Activated naive CD8-positive, alpha-beta T cell treated with anti-CD3 and anti-CD28 coated beads, Interleukin-2, amount 10 ng/mL, durations not matched to agents 7 days and 5 days (primary cell): ENCODE measurements around the gene TRIAP1. TPM values are rescaled to one million over a fixed set of nuclear protein-coding genes. Genes with fewer than 3 reads are reported as not detected.
"Not testable (repeated sequence)": the region's sequence is repeated elsewhere in the genome, so short reads cannot be mapped to it uniquely, and the experiment has no call there.

Experiments
- ATAC-seq: fragments of 150-1000 bp; cut with Tn5 transposase; one replicate; pipeline ENCODE4 v1.10.0; 2021; ENCODE audit warnings: low read depth, moderate library complexity
- POLR2A ChIA-PET: fragments of 350-600 bp; sonication (Branson Sonifier 250); formaldehyde crosslinking; loops from one replicate; lab custom pipeline; 2021; ENCODE audit warnings: antibody characterized with exemption; lab: Charles Lee
- DNase-seq: peaks from one replicate; pipeline ENCODE4 v3.0.0; 2021
- H3K27ac Mint-ChIP-seq: one replicate; pipeline ENCODE4 v1.8.0; 2022; ENCODE audit warnings: mild to moderate bottlenecking, mixed read lengths
- H3K27me3 Mint-ChIP-seq: one replicate; pipeline ENCODE4 v1.8.0; 2022; ENCODE audit warnings: mild to moderate bottlenecking, moderate library complexity, mixed read lengths
- H3K36me3 Mint-ChIP-seq: one replicate; pipeline ENCODE4 v1.8.0; 2021; ENCODE audit warnings: mild to moderate bottlenecking, mixed read lengths
- H3K4me1 Mint-ChIP-seq: one replicate; pipeline ENCODE4 v1.8.0; 2021; ENCODE audit warnings: mixed read lengths
- H3K4me3 Mint-ChIP-seq: one replicate; pipeline ENCODE4 v1.8.0; 2022; ENCODE audit warnings: mild to moderate bottlenecking, moderate library complexity, mixed read lengths
- H3K9me3 Mint-ChIP-seq: one replicate; pipeline ENCODE4 v1.8.0; 2021; ENCODE audit warnings: mixed read lengths
- total RNA-seq, 2 experiments: library from RNA; stranded (reverse); gene quantifications; one replicate each; pipeline ENCODE4 v1.2.3, GENCODE V29; 2021

Gene TRIAP1
- total RNA-seq, 2 experiments from 2014 or later = 23.8 to 24.0 TPM

- Mint-ChIP-seq H3K9me3 (no peaks in the 10 kb centered on the region), H3K4me3 (no peak overlapping the region), H3K4me1 (peaks cover 21% of the 10 kb centered on the region), H3K27ac (no peak overlapping the region), H3K27me3 (no peaks in the 10 kb centered on the region), H3K36me3 (peaks cover 29% of the 10 kb centered on the region)
- POLR2A ChIA-PET = interaction anchor here (2.0 kb wide), 1 partner anchor 25 kb away, joined by 5 read pairs; the partner anchor contains the start of gene COX6A1
- ATAC-seq = no peak
- DNase-seq = no peak
Observed at GRCh38 chr12:120463712-120464111, 17.5 kb upstream of the TRIAP1 start.

GRCh38 chr12:120462099-120462640 is 16.0 kb upstream of the TRIAP1 start:
- Mint-ChIP-seq H3K4me3 (no peak overlapping the region), H3K27me3 (no peaks in the 10 kb centered on the region), H3K9me3 (no peaks in the 10 kb centered on the region), H3K36me3 (peaks cover 26% of the 10 kb centered on the region), H3K4me1 (peaks cover 14% of the 10 kb centered on the region), H3K27ac (no peak overlapping the region)
- no peak for DNase-seq
- ATAC-seq = no peak
- POLR2A ChIA-PET = interaction anchor here (0.7 kb wide), 1 partner anchor 127 kb away, joined by 3 read pairs; no protein-coding TSS in a partner anchor

- POLR2A ChIA-PET = interaction anchor here (0.6 kb wide), 1 partner anchor 13 kb away, joined by 4 read pairs; no protein-coding TSS in a partner anchor
- no peaks in the 10 kb centered on the region for H3K27me3 Mint-ChIP-seq
- no peaks in the 10 kb centered on the region for H3K9me3 Mint-ChIP-seq
- H3K4me1 Mint-ChIP-seq = no peaks in the 10 kb centered on the region
- no peak for DNase-seq
- peaks cover 26% of the 10 kb centered on the region for H3K36me3 Mint-ChIP-seq
- H3K27ac Mint-ChIP-seq = no peak overlapping the region
- no peak overlapping the region for H3K4me3 Mint-ChIP-seq
- no peak for ATAC-seq
Observed at GRCh38 chr12:120460157-120460556, 14.0 kb upstream of the TRIAP1 start.

- Mint-ChIP-seq H3K4me1 (peaks cover 1% of the 10 kb centered on the region), H3K4me3 (no peak overlapping the region), H3K27me3 (no peaks in the 10 kb centered on the region), H3K27ac (no peak overlapping the region), H3K9me3 (no peaks in the 10 kb centered on the region), H3K36me3 (peaks cover 16% of the 10 kb centered on the region)
- no peak for DNase-seq
- POLR2A ChIA-PET = no interaction called here
- ATAC-seq = no peak
Observed at GRCh38 chr12:120457133-120457532, 10.9 kb upstream of the TRIAP1 start.

- POLR2A ChIA-PET = no interaction called here
- Mint-ChIP-seq H3K9me3 (no peaks in the 10 kb centered on the region), H3K27ac (no peak overlapping the region), H3K27me3 (no peaks in the 10 kb centered on the region), H3K4me3 (no peak overlapping the region), H3K36me3 (peaks cover 14% of the 10 kb centered on the region), H3K4me1 (peaks cover 1% of the 10 kb centered on the region)
- DNase-seq (no peak), ATAC-seq (no peak)
Observed at GRCh38 chr12:120455302-120455701, 9.1 kb upstream of the TRIAP1 start.

DNA sequence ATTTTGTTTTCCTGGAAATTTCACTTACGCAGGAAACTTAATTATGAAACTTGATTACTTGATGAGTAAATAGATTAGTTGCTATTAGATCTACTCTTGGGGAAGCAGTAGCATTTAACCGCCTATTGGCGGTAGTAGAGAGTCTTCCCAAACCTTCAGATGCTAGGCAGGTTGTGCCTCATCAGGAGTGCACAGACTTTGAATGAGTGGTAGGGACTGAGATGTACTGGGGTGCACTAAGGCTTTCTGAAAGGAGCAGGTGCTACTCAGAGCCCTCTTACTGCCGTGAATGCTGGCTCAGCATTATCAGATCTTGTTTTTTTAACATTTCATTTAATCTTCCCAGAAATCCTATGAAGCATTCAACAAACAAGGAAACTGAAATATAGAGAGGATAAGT is 7.8 kb upstream of the TRIAP1 start:
- Mint-ChIP-seq H3K36me3 (peaks cover 13% of the 10 kb centered on the region), H3K27me3 (no peaks in the 10 kb centered on the region), H3K4me1 (peaks cover 4% of the 10 kb centered on the region), H3K27ac (no peak overlapping the region), H3K9me3 (no peaks in the 10 kb centered on the region), H3K4me3 (no peak overlapping the region)
- POLR2A ChIA-PET = no interaction called here
- no peak for DNase-seq
- ATAC-seq = peak; percentile 84

DNA sequence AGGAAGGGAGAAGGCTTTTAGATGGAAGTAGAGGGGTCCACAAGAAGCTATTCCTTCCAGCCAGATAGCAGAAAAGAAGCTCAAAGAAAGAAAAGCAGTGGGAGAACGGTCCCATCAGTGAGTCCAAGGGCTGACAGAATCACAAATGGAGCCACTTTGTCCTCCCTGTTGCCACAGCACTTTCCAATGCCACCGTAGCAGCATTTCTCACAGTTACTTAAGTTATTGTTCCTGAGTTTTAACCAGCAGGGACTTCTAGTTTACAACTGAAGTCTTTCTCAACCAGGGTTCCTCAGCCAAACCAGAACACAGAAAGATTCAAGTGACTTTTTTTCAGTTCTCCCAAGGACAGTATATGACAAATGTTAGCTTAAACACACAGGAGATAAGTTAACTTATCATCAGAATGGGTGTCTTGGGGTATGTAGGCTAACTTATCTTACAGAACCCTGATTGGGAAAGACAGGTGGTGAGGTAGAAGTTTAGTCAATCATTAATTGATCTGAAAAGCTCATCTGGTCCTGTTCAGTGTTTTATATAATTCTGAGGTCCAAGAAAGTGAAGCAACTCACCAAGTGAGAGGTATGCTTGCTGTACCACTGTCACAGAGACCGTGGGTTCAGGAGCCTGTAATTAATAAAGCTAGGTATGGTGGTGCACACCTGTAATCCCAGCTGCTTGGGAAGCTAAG is 7.0 kb upstream of the TRIAP1 start:
- no peaks in the 10 kb centered on the region for H3K9me3 Mint-ChIP-seq
- H3K4me3 Mint-ChIP-seq = no peak overlapping the region
- H3K27ac Mint-ChIP-seq = no peak overlapping the region
- ATAC-seq = no peak
- peaks cover 13% of the 10 kb centered on the region for H3K36me3 Mint-ChIP-seq
- peaks cover 4% of the 10 kb centered on the region for H3K4me1 Mint-ChIP-seq
- H3K27me3 Mint-ChIP-seq = no peaks in the 10 kb centered on the region
- POLR2A ChIA-PET = interaction anchor here (1.1 to 1.4 kb wide), 2 partner anchors 13 to 15 kb away, joined by 3 read pairs; no protein-coding TSS in a partner anchor
- no peak for DNase-seq

DNA sequence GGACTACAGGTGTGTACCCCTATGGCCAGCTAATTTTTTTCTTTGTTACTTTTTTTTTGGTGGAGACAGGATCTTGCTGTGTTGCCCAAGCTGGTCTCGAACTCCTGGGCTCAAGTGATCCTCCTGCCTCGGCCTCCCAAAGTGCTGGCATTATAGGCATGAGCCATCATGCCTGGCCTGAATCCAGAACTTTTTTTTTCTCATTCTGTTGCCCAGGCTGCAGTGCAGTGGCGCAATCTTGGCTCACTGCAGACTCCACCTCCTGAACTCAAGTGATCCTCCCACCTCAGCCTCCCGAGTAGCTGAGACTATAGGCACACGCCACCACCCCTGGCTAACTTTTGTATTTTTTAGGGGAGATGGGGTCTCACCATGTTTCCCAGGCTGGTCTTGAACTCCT is 6.3 kb upstream of the TRIAP1 start:
- H3K27ac Mint-ChIP-seq, H3K27me3 Mint-ChIP-seq, ATAC-seq, H3K9me3 Mint-ChIP-seq, H3K4me1 Mint-ChIP-seq, H3K4me3 Mint-ChIP-seq: not testable (repeated sequence)
- peaks cover 17% of the 10 kb centered on the region for H3K36me3 Mint-ChIP-seq
- POLR2A ChIA-PET = interaction anchor here (1.1 to 1.4 kb wide), 2 partner anchors 14 to 16 kb away, joined by 3 read pairs; no protein-coding TSS in a partner anchor
- peak; percentile 15 for DNase-seq

GRCh38 chr12:120447992-120448391 is 1.8 kb upstream of the TRIAP1 start:
- H3K9me3 Mint-ChIP-seq = no peaks in the 10 kb centered on the region
- no peak for DNase-seq
- no peaks in the 10 kb centered on the region for H3K27me3 Mint-ChIP-seq
- peaks cover 24% of the 10 kb centered on the region for H3K4me1 Mint-ChIP-seq
- peaks cover 22% of the 10 kb centered on the region for H3K36me3 Mint-ChIP-seq
- ATAC-seq = no peak
- POLR2A ChIA-PET = interaction anchor here (0.7 to 1.0 kb wide), 3 partner anchors 17 to 156 kb away, joined by 3 to 4 read pairs (median 4); partner anchors contain the start of gene RNU4-2
- peak overlapping the region; percentile 96 for H3K27ac Mint-ChIP-seq
- H3K4me3 Mint-ChIP-seq = peak overlapping the region; percentile 92

DNA sequence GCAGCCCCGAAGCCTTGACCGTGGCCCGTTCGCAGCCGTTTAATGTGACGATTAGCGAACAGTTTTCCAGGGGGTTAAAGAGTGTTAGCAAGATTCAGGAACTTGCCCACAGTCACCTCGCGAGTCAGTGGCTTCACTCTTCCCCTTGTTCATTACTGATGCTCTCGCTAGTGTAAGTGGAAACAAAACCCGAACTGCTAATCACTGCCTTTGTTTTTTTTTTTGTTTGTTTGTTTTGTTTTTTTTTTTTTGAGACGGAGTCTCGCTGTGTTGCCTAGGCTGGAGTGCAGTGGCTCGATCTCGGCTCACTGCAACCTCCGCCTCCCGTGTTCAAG is 627 bp upstream of the TRIAP1 start:
- Mint-ChIP-seq H3K4me1 (peaks cover 24% of the 10 kb centered on the region), H3K4me3 (peak overlapping the region; percentile 92), H3K27ac (peak overlapping the region; percentile 96), H3K36me3 (peaks cover 22% of the 10 kb centered on the region)
- not testable (repeated sequence) for ATAC-seq, H3K27me3 Mint-ChIP-seq, H3K9me3 Mint-ChIP-seq, DNase-seq
- POLR2A ChIA-PET = interaction anchor here (0.7 kb wide), 1 partner anchor 13 kb away, joined by 4 read pairs; no protein-coding TSS in a partner anchor

- POLR2A ChIA-PET = interaction anchor here (0.9 to 1.4 kb wide), 2 partner anchors 24 to 25 kb away, joined by 3 to 4 read pairs; partner anchors contain the start of gene SRSF9
- peaks cover 22% of the 10 kb centered on the region for H3K36me3 Mint-ChIP-seq
- ATAC-seq (no peak), DNase-seq (no peak)
- peak overlapping the region; percentile 96 for H3K27ac Mint-ChIP-seq
- peaks cover 33% of the 10 kb centered on the region for H3K4me1 Mint-ChIP-seq
- H3K4me3 Mint-ChIP-seq = peak overlapping the region; percentile 92
- no peaks in the 10 kb centered on the region for H3K27me3 Mint-ChIP-seq
- no peaks in the 10 kb centered on the region for H3K9me3 Mint-ChIP-seq
Observed at GRCh38 chr12:120444676-120445075, 1.5 kb downstream of the TRIAP1 start.

GRCh38 chr12:120439646-120440247 is 6.4 kb downstream of the TRIAP1 start:
- Mint-ChIP-seq H3K36me3 (peaks cover 10% of the 10 kb centered on the region), H3K9me3 (no peaks in the 10 kb centered on the region), H3K4me3 (peak overlapping the region; percentile 53), H3K27ac (peak overlapping the region; percentile 32), H3K27me3 (no peaks in the 10 kb centered on the region), H3K4me1 (peaks cover 26% of the 10 kb centered on the region)
- POLR2A ChIA-PET = interaction anchor here (1.0 to 1.4 kb wide), 4 partner anchors 29 to 239 kb away, joined by 3 to 5 read pairs (median 4); partner anchors contain the start of genes DYNLL1, RPLP0 and SRSF9
- DNase-seq (peak; percentile 46), ATAC-seq (peak; percentile 30)

- Mint-ChIP-seq H3K9me3 (no peaks in the 10 kb centered on the region), H3K27ac (peak overlapping the region; percentile 95), H3K27me3 (no peaks in the 10 kb centered on the region), H3K4me1 (peaks cover 21% of the 10 kb centered on the region), H3K4me3 (peak overlapping the region; percentile 99), H3K36me3 (peaks cover 6% of the 10 kb centered on the region)
- POLR2A ChIA-PET = interaction anchor here (0.6 to 2.2 kb wide), 11 partner anchors 9 to 471 kb away, joined by 3 to 12 read pairs (median 5); partner anchors contain the start of genes MLEC, RNU4-2 and SRSF9
- ATAC-seq (no peak), DNase-seq (no peak)
Observed at GRCh38 chr12:120438495-120439198, 7.5 kb downstream of the TRIAP1 start.
